NB4 (cell line): ENCODE results near the gene TRERF1.

ENCODE experiments used
- POLR2A ChIP-seq: IDR thresholded peaks from 2 replicates; pipeline ENCODE4 v1.6.1; 2011; ENCODE audit warnings: mild to moderate bottlenecking; ENCODE audit not compliant: insufficient read length; ENCODE audit errors: extremely low read depth
- TF ChIP-seq, protein P1 (sequence below): IDR thresholded peaks from one replicate; pipeline ENCODE4 v1.5.1; 2012; ENCODE audit warnings: low read depth, low read length

DNA sequence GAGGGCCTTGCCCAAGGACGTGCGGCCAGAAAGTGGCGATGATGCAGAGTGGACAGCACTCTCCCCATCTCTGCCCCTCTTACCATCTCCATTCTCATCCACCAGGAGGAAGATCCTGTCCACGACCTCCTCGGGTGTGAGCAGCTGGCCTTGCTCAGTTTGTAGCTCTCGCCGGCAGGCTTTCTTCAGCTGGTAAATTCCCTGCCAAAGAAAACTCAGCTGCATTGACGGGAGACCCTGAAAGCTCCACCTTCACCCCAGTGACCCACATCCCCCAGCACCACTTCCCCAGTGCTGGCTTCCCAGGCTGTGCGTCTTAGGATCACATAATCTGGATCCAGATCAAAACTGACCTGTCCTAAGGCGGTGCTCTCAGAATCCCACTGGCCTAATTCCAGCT is 266.1 kb downstream of the TRERF1 start:
- TF ChIP-seq, protein P1, sequence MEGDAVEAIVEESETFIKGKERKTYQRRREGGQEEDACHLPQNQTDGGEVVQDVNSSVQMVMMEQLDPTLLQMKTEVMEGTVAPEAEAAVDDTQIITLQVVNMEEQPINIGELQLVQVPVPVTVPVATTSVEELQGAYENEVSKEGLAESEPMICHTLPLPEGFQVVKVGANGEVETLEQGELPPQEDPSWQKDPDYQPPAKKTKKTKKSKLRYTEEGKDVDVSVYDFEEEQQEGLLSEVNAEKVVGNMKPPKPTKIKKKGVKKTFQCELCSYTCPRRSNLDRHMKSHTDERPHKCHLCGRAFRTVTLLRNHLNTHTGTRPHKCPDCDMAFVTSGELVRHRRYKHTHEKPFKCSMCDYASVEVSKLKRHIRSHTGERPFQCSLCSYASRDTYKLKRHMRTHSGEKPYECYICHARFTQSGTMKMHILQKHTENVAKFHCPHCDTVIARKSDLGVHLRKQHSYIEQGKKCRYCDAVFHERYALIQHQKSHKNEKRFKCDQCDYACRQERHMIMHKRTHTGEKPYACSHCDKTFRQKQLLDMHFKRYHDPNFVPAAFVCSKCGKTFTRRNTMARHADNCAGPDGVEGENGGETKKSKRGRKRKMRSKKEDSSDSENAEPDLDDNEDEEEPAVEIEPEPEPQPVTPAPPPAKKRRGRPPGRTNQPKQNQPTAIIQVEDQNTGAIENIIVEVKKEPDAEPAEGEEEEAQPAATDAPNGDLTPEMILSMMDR: no peak
- TF ChIP-seq POLR2A: no peak
